HepG2 (cell line): Measurements from ENCODE around the gene PDXDC1. TPM values are rescaled to one million over a fixed set of nuclear protein-coding genes. Genes with fewer than 3 reads are reported as not detected.

ENCODE experiments used
- ARNT2 ChIP-seq: sonication (generic); formaldehyde crosslinking; IDR thresholded peaks from 2 replicates; pipeline ENCODE4 v1.8.0; 2022; ENCODE audit warnings: mild to moderate bottlenecking, low read depth, missing genetic modification reagents, moderate library complexity
- KDM2A ChIP-seq: sonication (generic); formaldehyde crosslinking; IDR thresholded peaks from 2 replicates; pipeline ENCODE4 v1.4.0; 2020; ENCODE audit warnings: low read depth, missing genetic modification reagents, borderline replicate concordance
- MIXL1 ChIP-seq: IDR thresholded peaks from 2 replicates; pipeline ENCODE4 v1.6.1; 2016
- NFYB ChIP-seq: sonication (generic); formaldehyde crosslinking; IDR thresholded peaks from 2 replicates; pipeline ENCODE4 v1.4.0; 2020; ENCODE audit warnings: missing genetic modification reagents
- SAP130 ChIP-seq: IDR thresholded peaks from 2 replicates; pipeline ENCODE4 v1.6.1; 2016; ENCODE audit warnings: low read depth
- SOX5 ChIP-seq: IDR thresholded peaks from 2 replicates; pipeline ENCODE4 v1.6.1; 2016; ENCODE audit warnings: borderline replicate concordance
- ZFP36L1 ChIP-seq: sonication (generic); formaldehyde crosslinking; IDR thresholded peaks from 2 replicates; pipeline ENCODE4 v1.8.0; 2022; ENCODE audit warnings: mild to moderate bottlenecking, missing genetic modification reagents, moderate library complexity
- ZNF747 ChIP-seq: sonication (generic); formaldehyde crosslinking; IDR thresholded peaks from 2 replicates; pipeline ENCODE4 v1.8.1; 2023; ENCODE audit warnings: missing genetic modification reagents, mild to moderate bottlenecking, borderline replicate concordance
- polyA plus RNA-seq, 8 experiments: library from polyadenylated mRNA; depleted of rRNA in 3 of 8; stranded (reverse) in 7 of 8; unstranded in 1 of 8; fragments of >200 nt; fragmentation: Illumina TruSeq in 4 of 8; extraction: Trizol in 4 of 8; gene quantifications; 2 replicates each; pipeline versions ENCODE4 v1.2.1 to v1.2.3, GENCODE V29; 2011 to 2016; ENCODE audit warnings: low read depth in 4 of 8, missing spikeins in 1 of 8, mixed read lengths in 1 of 8; ENCODE audit not compliant: insufficient read depth in 1 of 8
- total RNA-seq, 5 experiments: library from RNA; depleted of rRNA; stranded (reverse); fragments of >200 nt; fragmentation: Illumina TruSeq; extraction: Trizol; gene quantifications; 2 replicates each; pipeline ENCODE4 v1.2.3, GENCODE V29; 2016; ENCODE audit warnings: low read depth in 1 of 5
- TF ChIP-seq, protein P1 (sequence below): sonication (generic); formaldehyde crosslinking; IDR thresholded peaks from 2 replicates; pipeline ENCODE4 v1.5.0; 2020; ENCODE audit warnings: missing genetic modification reagents, mild to moderate bottlenecking, borderline replicate concordance
- TF ChIP-seq, protein P2 (sequence below): IDR thresholded peaks from 2 replicates; pipeline ENCODE4 v1.6.1; 2016; ENCODE audit warnings: low read depth, missing genetic modification reagents, missing compliant biosample characterization
- TF ChIP-seq, protein P3 (sequence below): sonication (generic); formaldehyde crosslinking; IDR thresholded peaks from 2 replicates; pipeline ENCODE4 v1.5.1; 2020; ENCODE audit warnings: mild to moderate bottlenecking, missing genetic modification reagents, moderate library complexity

Gene PDXDC1
- total and polyA plus RNA-seq, 2 of the 13 experiments (the other 11 are each of a cell fraction or from before 2014, with no cell fraction given): 133 to 169 TPM

DNA sequence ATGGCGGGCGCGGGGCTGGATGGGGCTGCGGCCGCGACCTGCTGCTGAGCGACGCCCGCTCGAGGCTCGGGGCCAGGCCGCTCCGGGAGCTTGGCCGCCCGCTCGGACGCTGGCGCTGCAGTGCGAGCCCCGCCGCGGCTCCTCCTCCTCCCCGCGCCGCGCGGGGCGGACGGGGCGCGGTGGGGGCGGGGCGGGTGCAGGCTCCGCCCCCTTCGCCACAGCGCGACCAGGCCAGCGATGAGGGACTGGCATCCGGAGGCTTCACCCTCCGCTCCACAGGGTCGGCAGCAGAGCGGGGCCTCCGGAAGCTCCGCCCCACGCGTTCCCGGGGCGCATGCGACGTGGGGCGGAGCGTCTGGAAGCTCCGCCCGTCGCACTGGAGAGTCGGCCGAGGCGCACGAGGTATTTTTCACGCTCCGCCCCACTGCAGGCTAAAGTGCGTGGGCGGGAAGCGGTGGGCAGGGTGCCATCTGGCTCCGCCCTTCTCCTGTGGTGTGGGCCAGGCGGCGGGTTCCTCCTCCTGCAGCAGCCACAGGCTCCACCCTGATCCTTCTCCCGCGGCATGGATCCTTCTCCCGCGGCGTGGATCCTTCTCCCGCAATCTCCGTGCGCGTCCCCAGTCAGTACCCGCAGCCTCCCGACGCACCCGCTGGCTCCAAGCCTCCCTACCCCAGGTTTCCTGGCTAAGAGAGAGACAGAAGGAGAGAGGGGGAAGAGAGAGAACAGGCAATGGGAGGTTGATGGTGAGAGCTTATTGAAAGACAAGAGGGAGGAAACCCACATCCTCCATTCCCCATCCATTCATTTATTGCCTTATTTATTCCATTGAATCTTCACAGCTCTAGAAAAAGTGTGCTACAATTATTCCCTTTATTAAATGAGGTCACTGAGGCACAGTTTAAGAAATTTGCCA is 180.1 kb downstream of the PDXDC1 start (continued):
- TF ChIP-seq, protein P1, sequence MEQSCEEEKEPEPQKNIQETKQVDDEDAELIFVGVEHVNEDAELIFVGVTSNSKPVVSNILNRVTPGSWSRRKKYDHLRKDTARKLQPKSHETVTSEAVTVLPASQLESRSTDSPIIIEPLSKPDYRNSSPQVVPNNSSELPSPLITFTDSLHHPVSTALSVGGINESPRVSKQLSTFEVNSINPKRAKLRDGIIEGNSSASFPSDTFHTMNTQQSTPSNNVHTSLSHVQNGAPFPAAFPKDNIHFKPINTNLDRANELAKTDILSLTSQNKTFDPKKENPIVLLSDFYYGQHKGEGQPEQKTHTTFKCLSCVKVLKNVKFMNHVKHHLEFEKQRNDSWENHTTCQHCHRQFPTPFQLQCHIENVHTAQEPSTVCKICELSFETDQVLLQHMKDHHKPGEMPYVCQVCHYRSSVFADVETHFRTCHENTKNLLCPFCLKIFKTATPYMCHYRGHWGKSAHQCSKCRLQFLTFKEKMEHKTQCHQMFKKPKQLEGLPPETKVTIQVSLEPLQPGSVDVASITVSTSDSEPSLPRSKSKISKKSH (CRISPR knock-in tag): peak; percentile 62; the same call in 1 of the 2 replicates
- TF ChIP-seq, protein P2, sequence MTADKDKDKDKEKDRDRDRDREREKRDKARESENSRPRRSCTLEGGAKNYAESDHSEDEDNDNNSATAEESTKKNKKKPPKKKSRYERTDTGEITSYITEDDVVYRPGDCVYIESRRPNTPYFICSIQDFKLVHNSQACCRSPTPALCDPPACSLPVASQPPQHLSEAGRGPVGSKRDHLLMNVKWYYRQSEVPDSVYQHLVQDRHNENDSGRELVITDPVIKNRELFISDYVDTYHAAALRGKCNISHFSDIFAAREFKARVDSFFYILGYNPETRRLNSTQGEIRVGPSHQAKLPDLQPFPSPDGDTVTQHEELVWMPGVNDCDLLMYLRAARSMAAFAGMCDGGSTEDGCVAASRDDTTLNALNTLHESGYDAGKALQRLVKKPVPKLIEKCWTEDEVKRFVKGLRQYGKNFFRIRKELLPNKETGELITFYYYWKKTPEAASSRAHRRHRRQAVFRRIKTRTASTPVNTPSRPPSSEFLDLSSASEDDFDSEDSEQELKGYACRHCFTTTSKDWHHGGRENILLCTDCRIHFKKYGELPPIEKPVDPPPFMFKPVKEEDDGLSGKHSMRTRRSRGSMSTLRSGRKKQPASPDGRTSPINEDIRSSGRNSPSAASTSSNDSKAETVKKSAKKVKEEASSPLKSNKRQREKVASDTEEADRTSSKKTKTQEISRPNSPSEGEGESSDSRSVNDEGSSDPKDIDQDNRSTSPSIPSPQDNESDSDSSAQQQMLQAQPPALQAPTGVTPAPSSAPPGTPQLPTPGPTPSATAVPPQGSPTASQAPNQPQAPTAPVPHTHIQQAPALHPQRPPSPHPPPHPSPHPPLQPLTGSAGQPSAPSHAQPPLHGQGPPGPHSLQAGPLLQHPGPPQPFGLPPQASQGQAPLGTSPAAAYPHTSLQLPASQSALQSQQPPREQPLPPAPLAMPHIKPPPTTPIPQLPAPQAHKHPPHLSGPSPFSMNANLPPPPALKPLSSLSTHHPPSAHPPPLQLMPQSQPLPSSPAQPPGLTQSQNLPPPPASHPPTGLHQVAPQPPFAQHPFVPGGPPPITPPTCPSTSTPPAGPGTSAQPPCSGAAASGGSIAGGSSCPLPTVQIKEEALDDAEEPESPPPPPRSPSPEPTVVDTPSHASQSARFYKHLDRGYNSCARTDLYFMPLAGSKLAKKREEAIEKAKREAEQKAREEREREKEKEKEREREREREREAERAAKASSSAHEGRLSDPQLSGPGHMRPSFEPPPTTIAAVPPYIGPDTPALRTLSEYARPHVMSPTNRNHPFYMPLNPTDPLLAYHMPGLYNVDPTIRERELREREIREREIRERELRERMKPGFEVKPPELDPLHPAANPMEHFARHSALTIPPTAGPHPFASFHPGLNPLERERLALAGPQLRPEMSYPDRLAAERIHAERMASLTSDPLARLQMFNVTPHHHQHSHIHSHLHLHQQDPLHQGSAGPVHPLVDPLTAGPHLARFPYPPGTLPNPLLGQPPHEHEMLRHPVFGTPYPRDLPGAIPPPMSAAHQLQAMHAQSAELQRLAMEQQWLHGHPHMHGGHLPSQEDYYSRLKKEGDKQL (CRISPR knock-in tag): 0 out of 2 replicates have a peak, but pooled peaks have one; percentile 39
- TF ChIP-seq ZNF747 (CRISPR knock-in tag) (0 out of 2 replicates have a peak, but pooled peaks have one; percentile 46), MIXL1 (CRISPR knock-in tag) (0 out of 2 replicates have a peak, but pooled peaks have one; percentile 19), SAP130 (CRISPR knock-in tag) (peak; percentile 93), ARNT2 (peak; percentile 39; the same call in 1 of the 2 replicates), NFYB (CRISPR knock-in tag) (peak; percentile 56), ZFP36L1 (peak; percentile 98; the same call in 1 of the 2 replicates), SOX5 (CRISPR knock-in tag) (peak; percentile 48; the same call in 1 of the 2 replicates), KDM2A (CRISPR knock-in tag) (peak; percentile 91)
- TF ChIP-seq, protein P3, sequence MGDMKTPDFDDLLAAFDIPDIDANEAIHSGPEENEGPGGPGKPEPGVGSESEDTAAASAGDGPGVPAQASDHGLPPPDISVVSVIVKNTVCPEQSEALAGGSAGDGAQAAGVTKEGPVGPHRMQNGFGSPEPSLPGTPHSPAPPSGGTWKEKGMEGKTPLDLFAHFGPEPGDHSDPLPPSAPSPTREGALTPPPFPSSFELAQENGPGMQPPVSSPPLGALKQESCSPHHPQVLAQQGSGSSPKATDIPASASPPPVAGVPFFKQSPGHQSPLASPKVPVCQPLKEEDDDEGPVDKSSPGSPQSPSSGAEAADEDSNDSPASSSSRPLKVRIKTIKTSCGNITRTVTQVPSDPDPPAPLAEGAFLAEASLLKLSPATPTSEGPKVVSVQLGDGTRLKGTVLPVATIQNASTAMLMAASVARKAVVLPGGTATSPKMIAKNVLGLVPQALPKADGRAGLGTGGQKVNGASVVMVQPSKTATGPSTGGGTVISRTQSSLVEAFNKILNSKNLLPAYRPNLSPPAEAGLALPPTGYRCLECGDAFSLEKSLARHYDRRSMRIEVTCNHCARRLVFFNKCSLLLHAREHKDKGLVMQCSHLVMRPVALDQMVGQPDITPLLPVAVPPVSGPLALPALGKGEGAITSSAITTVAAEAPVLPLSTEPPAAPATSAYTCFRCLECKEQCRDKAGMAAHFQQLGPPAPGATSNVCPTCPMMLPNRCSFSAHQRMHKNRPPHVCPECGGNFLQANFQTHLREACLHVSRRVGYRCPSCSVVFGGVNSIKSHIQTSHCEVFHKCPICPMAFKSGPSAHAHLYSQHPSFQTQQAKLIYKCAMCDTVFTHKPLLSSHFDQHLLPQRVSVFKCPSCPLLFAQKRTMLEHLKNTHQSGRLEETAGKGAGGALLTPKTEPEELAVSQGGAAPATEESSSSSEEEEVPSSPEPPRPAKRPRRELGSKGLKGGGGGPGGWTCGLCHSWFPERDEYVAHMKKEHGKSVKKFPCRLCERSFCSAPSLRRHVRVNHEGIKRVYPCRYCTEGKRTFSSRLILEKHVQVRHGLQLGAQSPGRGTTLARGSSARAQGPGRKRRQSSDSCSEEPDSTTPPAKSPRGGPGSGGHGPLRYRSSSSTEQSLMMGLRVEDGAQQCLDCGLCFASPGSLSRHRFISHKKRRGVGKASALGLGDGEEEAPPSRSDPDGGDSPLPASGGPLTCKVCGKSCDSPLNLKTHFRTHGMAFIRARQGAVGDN: peak; percentile 76
